HG02852 (cell line): ENCODE results near the gene TIMM29.

Experiments used
- ATAC-seq: cut with Tn5 transposase; IDR thresholded peaks from one replicate; pipeline ENCODE4 v1.9.1; 2021; ENCODE audit warnings: mild to moderate bottlenecking, moderate library complexity; ENCODE audit not compliant: unreplicated experiment

Gene TIMM29

DNA sequence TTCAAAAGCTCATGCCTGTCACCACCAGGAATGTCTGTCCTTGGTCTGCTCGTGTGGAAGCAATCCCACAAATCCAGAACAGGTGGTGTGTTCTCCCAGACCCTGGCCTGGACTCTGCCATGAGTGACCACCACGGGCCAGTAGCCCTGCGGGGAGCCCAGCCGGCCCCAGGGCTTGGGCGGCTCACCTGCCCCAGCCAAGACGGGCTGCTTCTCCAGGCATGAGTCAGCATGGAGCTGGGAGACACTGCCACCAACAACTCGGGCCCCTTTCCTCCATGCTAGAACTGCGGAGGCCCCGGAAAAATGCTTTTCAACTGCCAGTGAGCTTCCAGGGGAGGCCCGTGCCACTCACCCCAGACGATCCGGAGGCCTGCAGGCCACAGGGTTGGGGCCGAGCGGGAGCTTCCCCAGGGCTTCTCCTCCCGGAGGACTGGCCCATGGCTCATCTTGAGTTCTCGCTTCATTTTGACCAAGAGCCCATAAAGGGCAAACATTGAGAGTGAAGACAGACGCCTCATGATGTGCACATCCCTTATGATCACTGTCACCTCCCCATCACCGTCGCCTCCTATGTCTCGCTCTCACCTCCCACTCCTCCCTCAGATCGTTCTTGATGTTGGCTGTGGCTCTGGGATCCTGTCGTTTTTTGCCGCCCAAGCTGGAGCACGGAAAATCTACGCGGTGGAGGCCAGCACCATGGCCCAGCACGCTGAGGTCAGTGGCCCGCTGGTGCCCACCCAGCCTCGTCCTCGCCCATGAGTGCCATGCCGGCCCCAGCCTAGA is 16.8 kb upstream of the TIMM29 start:
- no peak for ATAC-seq

DNA sequence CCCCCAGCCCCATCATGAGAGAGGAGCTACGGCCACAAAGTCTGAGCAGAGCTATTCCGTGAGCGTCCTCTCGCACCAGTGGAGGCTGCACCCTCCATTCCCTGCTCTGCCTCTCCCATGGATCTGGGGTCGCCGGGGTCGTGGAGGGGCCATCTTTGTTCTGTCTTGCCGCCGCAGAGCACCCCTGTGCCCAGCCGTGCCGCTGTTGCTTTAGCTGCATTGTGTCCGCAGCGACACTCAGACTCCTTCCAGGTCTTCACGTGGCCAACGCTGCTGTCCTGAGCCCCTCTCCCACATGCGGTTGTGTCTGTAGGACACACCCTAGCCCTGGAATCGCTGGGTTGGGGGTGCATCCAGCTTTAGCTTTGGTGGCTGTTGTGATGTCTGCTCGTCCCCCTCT is 16.0 kb upstream of the TIMM29 start:
- no peak for ATAC-seq

DNA sequence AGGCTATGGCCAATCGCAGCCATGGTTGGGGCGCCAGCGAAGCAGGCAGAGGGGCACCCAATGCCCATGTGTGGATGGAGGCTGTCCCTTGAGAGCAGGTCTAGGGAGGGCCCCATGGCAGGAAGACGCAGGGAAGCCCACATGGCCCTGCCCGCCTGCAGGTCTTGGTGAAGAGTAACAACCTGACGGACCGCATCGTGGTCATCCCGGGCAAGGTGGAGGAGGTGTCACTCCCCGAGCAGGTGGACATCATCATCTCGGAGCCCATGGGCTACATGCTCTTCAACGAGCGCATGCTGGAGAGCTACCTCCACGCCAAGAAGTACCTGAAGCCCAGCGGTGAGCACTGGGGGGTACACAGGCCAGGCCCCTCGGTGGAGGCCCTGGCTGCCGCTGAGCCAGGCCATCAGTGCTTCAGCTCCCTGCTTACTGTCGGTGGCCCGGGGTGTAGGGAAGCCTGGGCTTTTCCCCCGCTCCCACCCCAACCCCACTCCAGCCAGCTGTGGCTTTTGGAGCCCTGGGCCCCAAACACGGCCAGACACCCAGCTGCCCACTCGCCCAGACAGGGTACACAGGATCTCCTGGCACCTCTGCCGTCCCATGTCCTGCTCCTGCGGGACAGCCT is 14.8 kb upstream of the TIMM29 start:
- ATAC-seq = no peak

DNA sequence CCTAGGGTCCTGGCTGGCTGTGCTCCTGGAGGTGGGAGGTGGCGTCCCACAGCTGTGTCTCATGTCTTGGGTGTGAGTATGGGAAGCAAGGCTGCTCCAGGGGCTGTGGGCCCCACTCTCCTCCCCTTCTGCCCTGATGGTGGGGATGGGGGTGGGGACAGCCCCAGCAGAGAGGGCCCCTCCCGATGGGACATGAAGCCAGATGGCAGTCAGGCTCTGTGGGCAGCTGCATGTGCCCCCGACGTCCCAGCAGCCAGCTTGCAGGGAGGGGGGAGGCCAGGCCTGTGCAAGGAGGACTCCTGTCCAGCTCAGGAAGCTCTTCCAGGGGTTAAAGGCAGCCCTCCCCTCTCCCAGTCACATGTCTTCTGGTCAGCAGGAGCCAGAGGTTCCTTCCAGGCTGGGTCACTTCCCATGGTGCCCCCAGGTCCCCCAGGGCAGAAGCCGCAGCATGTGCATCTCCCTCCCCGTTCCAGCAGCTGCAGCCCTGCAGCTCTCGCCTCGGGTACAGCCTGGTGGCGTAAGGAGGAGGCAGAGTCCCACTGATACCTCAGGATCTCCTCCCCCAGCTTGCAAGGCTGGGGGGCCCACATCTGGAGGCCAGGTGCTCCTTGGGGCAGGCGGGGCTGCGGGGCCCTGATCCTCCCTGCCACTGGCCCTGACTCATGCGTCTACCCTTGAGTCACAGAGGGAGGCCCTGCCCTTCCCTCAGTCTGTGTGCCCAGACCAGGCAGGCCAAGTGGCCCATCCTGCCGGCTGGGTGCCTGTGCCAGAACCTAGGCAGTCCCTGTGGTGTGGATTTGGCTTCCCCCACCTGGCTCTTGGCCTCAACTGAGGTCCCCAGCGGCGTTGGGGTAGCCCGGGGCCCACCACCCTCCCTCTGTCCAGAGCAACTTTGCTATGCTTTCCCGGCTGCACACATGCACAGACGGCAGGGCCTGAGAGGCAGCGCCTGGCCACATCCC is 13.2 kb upstream of the TIMM29 start:
- no peak for ATAC-seq

DNA sequence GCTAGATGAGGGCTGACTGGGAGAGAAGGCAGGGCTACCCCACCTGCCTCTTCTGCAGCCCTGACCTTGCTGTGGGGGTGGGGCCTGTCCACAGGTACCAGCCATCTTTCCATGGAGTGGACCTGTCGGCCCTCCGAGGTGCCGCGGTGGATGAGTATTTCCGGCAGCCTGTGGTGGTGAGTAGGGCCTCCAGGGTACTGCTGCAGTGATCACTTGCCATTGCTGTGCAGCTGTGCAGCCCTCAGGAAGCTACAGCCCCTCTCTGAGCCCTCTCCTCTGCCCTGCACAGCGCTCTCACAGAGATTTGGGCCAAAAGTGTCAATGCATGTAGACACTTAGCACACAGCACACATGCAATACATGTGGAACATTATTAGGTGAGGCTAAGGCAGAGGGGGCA is 12.0 kb upstream of the TIMM29 start:
- no peak for ATAC-seq

DNA sequence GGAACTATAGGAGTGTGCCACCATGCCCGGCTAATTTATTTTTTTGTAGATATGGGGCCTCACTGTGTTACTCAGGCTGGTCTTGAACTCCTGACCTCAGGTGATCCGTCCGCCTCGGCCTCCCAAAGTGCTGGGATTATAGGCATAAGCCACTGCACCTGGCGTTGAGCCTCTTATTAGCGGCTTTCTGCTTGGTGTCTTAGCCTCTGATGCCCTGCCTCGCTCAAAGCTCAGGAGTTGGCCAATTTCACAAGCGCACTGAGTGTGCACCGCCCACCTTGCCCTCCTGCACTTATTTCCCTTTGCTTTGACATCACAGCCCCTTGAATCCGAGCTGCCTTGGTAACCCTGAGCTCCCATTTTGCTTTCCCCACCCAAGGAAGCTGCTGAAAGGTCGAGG is 10.3 kb upstream of the TIMM29 start:
- ATAC-seq = no peak

DNA sequence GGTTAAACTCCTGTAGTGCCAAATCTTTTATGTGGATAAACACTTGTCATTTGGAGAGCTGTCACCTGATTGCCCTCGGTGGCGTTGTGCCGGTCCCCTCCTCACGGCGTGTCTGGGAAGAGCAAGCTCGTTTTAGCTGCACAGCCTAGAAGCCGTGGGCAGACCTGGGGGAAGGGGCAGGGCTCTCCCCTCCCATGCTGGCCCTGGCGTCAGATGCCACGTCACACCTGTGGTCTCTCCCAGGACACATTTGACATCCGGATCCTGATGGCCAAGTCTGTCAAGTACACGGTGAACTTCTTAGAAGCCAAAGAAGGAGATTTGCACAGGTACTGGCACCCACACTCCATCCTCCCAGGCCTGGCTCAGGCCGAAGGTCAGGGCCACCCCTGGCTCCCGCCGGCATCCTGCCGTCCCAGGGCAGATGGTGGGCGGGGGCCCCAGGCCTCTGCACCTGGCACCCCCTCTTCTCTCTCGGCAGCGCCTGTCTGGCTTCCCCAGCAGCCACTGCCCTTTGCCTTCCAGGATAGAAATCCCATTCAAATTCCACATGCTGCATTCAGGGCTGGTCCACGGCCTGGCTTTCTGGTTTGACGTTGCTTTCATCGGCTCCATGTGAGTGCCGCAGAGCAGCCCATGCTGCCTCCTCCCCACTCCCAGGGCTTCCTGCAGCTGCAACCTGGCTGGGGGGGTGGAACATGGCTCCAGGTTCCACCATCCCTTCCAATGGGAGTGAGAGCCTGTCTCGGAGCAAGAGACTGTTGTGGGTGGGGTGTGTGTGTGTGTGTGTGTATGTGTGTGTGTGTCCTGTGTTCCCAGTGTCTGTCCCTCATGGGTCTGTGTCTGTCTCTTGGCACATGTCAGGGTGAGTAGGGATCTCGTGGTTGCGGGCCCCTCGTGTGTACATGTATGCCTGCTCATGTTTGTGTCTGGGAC is 9.0 kb upstream of the TIMM29 start:
- ATAC-seq = no peak

DNA sequence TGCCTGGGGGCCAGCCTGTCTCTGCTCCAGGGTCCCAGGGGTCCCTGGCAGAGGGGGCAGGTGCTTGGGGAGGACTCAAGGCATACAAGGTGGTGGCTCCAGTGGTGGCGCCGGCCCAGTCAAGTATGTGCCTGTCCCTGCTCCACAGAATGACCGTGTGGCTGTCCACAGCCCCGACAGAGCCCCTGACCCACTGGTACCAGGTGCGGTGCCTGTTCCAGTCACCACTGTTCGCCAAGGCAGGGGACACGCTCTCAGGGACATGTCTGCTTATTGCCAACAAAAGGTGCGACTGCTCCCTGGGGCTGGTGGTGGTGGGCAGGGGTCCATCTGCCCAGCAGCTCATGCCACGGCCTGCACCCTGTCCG is 8.3 kb upstream of the TIMM29 start:
- ATAC-seq = no peak

DNA sequence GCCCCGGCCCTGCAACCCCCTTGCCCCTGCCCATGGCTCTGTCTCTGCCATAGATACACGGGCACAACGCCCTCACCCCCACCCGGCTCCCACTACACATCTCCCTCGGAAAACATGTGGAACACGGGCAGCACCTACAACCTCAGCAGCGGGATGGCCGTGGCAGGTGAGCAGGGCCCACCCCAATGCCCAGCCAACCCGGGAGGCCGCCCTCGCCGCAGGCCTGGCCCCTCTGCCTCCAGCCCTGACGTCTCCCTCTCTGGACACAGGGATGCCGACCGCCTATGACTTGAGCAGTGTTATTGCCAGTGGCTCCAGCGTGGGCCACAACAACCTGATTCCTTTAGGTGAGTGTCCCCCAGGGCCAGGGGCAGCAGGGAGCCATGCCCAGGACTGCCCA is 7.8 kb upstream of the TIMM29 start:
- ATAC-seq = no peak

DNA sequence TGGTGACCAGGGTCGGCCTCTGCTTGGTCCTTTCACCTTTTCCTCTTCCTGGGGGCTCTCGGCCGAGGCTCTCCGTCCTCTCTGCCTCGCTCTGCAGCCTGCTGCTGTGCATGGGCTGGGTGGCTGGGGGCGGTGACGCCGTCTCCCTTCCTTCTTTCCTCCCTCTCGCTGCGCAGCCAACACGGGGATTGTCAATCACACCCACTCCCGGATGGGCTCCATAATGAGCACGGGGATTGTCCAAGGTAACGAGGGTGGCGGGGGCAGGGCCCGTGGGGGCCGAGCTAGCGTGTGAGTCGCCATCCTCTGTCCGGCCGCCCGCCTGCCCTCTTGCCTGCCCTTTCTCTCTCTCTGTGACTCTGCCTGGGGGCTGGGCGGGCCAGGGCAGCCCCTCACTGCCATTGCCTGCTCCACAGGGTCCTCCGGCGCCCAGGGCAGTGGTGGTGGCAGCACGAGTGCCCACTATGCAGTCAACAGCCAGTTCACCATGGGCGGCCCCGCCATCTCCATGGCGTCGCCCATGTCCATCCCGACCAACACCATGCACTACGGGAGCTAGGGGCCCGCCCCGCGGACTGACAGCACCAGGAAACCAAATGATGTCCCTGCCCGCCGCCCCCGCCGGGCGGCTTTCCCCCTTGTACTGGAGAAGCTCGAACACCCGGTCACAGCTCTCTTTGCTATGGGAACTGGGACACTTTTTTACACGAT is 7.3 kb upstream of the TIMM29 start:
- ATAC-seq = no peak

DNA sequence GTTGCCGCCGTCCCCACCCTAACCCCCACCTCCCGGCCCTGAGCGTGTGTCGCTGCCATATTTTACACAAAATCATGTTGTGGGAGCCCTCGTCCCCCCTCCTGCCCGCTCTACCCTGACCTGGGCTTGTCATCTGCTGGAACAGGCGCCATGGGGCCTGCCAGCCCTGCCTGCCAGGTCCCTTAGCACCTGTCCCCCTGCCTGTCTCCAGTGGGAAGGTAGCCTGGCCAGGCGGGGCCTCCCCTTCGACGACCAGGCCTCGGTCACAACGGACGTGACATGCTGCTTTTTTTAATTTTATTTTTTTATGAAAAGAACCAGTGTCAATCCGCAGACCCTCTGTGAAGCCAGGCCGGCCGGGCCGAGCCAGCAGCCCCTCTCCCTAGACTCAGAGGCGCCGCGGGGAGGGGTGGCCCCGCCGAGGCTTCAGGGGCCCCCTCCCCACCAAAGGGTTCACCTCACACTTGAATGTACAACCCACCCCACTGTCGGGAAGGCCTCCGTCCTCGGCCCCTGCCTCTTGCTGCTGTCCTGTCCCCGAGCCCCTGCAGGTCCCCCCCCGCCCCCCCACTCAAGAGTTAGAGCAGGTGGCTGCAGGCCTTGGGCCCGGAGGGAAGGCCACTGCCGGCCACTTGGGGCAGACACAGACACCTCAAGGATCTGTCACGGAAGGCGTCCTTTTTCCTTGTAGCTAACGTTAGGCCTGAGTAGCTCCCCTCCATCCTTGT is 6.5 kb upstream of the TIMM29 start:
- ATAC-seq = no peak

DNA sequence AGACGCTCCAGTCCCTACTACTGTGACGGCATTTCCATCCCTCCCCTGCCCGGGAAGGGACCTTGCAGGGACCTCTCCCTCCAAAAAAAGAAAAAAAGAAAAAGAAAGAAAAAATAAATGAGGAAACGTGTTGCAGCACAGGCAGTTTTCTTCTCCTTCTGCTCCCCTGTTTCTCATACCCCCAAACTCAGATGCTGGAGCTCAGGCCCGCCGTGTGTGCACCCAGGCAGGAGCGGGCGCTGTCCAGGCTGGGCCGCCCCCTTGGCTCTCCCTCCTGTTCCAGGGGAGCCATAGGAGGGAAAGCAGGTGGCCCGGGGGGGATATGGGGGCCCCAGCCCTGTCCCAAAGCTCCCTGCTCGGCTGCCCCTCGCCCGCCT is 6.0 kb upstream of the TIMM29 start:
- no peak for ATAC-seq

DNA sequence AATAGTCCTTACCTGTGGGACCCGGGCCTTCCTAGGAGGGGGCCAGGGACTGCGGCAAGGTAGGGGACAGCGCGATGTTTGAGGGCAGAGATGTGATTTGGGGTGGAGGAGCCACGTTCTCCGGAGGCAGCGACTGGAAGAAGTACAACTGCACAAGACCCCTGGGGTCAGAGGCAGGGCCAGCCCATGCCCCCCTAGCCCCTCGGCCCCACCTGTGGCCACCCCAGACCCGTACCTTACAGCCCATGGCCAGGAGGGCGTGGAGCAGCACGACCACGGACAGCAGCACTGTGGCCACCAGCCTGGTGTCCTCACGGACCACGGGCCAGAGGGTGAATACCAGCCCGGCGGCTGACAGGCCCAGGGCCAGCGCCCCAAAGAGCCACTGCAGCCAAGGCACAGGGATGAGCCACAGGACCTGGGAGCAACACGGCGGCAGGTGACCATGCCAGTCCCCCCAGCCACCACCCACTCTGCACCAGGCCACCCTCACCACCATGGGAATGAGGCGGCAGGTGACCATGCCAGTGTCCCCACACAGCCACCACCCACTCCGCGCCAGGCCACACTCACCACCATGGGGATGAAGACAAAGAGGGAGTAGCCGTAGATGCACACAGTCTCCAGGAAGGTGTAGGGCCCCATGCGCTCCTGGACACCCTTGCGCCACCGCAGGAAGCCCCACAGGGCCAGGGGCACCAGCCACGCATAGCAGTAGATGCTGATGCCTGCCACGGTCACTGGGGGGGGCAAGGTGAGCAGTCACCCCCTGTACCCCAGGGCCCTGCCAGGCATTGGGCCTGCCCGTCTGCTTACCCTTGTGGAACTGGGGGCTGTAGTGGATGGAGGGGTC is 5.1 kb upstream of the TIMM29 start:
- ATAC-seq = no peak

DNA sequence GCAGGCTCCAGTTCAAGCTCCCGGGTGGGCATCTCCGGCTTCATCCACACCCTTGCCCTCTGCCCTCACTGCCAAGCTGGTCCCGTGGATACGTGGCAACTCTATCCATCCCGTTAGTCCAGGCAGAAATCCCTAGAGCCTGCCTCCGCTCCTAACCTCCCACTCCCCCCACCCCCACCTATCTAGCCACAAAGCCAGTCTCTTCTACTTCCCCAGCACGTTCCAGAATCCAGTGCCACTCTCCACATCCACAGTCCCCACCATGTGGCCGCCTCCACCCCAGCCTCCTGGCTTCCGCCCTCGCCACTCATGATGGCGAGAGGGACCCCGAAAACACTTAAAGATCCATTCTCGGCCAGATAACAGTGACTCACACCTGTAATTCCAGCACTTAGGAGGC is 4.0 kb upstream of the TIMM29 start:
- no peak for ATAC-seq

DNA sequence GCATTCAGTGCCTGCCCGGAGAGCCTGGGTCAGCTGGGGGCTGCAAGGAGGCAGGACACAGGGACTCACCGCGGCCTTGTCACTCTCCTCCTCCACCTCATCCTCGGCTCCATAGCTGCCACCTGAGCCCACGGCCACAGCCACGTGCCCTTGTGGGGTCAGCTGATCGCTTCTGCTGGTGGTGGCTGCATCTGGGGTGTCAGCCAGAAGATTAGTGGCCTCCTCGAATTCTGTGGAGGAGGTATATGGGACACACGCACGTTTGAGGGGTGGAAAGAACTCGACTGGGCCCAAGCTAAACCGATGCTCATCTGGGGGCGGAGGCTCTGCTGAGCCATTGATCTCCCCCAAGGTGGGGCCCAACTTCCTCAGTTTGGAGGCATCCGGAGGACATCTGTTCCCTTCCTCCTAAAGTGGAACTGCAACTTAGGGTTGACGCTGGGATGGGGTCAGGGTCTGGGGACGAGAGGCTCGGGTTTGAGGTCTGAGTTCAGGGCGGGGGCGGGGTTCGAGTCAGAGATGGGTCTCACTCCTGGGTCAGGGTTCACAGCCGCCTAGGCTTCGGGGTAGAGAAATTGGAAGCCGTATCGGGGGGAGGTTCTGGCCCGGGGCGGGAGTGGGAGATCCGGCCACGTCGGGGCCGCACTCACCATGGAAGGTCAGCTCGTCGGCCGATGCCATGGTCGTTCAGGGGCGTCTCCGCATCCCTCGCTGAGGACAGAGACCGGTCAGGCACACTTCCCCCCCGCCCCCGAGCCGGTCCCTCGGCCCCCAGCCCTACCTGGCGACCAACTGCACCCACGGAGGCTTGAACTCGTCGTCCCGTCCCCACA is 665 bp upstream of the TIMM29 start:
- no peak for ATAC-seq

DNA sequence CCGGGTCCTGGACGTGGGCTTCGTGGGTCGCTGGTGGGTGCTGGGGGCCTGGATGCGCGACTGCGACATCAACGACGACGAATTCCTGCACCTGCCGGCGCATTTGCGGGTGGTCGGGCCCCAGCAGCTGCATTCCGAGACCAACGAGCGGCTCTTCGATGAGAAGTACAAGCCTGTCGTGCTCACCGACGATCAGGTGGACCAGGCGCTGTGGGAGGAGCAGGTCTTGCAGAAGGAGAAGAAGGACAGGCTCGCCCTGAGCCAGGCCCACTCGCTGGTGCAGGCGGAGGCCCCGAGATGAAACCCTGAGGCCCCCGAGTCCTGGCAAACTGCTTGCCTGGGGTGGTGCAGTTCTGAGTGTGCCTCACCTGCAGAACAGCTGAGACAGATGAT is 787 bp downstream of the TIMM29 start:
- no peak for ATAC-seq

DNA sequence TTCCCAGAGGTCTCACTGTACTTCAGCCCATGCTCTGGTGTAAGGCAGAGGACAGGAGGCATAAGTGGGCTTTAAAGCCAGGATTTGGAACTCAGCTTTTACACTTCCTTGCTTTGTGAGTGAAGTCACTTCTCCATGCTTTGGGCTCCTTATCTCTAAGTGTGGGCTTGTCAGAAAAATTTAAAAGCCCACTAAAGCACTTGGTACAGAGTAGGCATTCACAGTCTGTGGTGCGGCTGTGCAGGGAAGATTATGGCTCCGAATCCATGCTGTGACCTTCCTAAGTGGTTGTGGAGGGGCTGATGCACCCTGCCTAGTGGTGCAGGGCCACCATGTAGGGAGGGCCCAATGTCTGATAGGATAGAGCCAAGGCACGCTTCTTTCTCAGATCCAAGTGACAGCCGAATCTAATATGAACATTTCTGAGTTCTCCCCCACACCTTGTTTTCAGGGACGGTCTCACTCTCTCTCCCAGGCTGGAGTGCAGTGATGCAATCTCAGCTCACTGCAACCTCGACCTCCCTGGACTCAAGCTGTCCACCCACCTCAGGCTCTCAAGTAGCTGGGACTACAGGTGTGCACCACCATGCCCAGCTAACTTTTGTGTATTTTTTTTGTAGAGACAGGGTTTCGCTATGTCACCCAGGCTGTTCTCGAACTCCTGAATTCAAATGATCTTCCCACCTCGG is 6.9 kb downstream of the TIMM29 start:
- no peak for ATAC-seq
